ENCODE results near the gene ERMAP. TPM values are rescaled to one million over a fixed set of nuclear protein-coding genes. Genes with fewer than 3 reads are reported as not detected.

The ERMAP gene
- total and polyA plus RNA-seq, 2 experiments from 2014 or later, result 1.2 to 2.2 TPM

DNA sequence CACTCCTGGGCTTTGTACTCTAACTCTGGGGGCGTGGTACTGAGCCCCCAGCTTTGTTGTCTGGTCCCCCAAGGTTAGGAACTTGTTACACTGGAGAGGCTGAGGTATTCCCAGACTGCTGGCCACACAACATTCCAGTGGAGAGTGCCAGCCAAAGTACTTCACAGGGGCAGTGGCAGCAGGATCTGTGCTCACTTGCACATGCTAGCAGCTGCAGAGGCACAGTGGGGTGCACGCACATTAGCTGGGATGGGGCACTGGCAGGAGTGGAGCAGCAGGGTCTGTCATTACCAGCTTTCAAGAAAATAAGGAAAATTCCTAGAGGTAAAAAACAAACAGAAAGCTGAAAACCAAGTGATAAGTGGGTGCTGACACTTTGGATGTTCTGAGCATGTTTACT, 60.5 kb downstream of the ERMAP start (continued):
- TF ChIP-seq, protein P1, sequence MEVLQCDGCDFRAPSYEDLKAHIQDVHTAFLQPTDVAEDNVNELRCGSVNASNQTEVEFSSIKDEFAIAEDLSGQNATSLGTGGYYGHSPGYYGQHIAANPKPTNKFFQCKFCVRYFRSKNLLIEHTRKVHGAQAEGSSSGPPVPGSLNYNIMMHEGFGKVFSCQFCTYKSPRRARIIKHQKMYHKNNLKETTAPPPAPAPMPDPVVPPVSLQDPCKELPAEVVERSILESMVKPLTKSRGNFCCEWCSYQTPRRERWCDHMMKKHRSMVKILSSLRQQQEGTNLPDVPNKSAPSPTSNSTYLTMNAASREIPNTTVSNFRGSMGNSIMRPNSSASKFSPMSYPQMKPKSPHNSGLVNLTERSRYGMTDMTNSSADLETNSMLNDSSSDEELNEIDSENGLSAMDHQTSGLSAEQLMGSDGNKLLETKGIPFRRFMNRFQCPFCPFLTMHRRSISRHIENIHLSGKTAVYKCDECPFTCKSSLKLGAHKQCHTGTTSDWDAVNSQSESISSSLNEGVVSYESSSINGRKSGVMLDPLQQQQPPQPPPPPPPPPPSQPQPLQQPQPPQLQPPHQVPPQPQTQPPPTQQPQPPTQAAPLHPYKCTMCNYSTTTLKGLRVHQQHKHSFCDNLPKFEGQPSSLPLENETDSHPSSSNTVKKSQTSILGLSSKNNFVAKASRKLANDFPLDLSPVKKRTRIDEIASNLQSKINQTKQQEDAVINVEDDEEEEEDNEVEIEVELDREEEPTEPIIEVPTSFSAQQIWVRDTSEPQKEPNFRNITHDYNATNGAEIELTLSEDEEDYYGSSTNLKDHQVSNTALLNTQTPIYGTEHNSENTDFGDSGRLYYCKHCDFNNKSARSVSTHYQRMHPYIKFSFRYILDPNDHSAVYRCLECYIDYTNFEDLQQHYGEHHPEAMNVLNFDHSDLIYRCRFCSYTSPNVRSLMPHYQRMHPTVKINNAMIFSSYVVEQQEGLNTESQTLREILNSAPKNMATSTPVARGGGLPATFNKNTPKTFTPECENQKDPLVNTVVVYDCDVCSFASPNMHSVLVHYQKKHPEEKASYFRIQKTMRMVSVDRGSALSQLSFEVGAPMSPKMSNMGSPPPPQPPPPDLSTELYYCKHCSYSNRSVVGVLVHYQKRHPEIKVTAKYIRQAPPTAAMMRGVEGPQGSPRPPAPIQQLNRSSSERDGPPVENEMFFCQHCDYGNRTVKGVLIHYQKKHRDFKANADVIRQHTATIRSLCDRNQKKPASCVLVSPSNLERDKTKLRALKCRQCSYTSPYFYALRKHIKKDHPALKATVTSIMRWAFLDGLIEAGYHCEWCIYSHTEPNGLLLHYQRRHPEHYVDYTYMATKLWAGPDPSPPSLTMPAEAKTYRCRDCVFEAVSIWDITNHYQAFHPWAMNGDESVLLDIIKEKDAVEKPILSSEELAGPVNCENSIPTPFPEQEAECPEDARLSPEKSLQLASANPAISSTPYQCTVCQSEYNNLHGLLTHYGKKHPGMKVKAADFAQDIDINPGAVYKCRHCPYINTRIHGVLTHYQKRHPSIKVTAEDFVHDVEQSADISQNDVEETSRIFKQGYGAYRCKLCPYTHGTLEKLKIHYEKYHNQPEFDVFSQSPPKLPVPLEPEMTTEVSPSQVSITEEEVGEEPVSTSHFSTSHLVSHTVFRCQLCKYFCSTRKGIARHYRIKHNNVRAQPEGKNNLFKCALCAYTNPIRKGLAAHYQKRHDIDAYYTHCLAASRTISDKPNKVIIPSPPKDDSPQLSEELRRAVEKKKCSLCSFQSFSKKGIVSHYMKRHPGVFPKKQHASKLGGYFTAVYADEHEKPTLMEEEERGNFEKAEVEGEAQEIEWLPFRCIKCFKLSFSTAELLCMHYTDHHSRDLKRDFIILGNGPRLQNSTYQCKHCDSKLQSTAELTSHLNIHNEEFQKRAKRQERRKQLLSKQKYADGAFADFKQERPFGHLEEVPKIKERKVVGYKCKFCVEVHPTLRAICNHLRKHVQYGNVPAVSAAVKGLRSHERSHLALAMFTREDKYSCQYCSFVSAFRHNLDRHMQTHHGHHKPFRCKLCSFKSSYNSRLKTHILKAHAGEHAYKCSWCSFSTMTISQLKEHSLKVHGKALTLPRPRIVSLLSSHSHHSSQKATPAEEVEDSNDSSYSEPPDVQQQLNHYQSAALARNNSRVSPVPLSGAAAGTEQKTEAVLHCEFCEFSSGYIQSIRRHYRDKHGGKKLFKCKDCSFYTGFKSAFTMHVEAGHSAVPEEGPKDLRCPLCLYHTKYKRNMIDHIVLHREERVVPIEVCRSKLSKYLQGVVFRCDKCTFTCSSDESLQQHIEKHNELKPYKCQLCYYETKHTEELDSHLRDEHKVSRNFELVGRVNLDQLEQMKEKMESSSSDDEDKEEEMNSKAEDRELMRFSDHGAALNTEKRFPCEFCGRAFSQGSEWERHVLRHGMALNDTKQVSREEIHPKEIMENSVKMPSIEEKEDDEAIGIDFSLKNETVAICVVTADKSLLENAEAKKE (CRISPR knock-in tag; IDR thresholded peaks at IDR 0.05), result no peak
- TF ChIP-seq ETS1 (IDR thresholded peaks at IDR 0.05), result no peak

GRCh38 chr1:42880384-42880783, 63.5 kb downstream of the ERMAP start:
- Histone ChIP-seq H4K20me1 (replicated peaks; ENCODE audit: insufficient read depth) (no peaks in the 10 kb centered on the region), H2AFZ (no peak overlapping the region), H3K9me2 (ENCODE audit: insufficient read depth) (no peaks in the 10 kb centered on the region), H3K4me1 (ENCODE audit: insufficient read depth) (no peaks in the 10 kb centered on the region), H3K27me3 (ENCODE audit: insufficient read depth) (no peaks in the 10 kb centered on the region), H3K4me2 (no peak overlapping the region), H3K36me3 (ENCODE audit: insufficient read depth) (no peaks in the 10 kb centered on the region), H3F3A (replicated peaks; ENCODE audit: low read depth) (no peaks in the 10 kb centered on the region), H3K79me2 (replicated peaks; ENCODE audit: insufficient read depth) (no peaks in the 10 kb centered on the region), H3K4me3 (no peak overlapping the region), H3K27ac (ENCODE audit: low read depth) (no peak overlapping the region)
- Mint-ChIP-seq H3K27ac (no peak overlapping the region), H3K4me3 (no peak overlapping the region), H3K27me3 (ENCODE audit: insufficient read depth, low read depth, poor library complexity) (peaks cover 2% of the 10 kb centered on the region), H3K4me1 (peaks cover 9% of the 10 kb centered on the region; the same call in 2 of the 3 replicates), H3K9me3 (peaks cover 7% of the 10 kb centered on the region; the same call in 2 of the 3 replicates), H3K36me3 (ENCODE audit: low read depth) (no peaks in the 10 kb centered on the region)
- DNase-seq (ENCODE audit: low spot score) (no peak), ATAC-seq (no peak)
- TF ChIP-seq POLR2AphosphoS5 (IDR thresholded peaks at IDR 0.05; ENCODE audit: low read depth) (no peak), NANOG (IDR thresholded peaks at IDR 0.05; ENCODE audit: borderline replicate concordance) (no peak), ZNF114 (CRISPR knock-in tag; IDR thresholded peaks at IDR 0.05) (no peak), CTCF (conservative IDR thresholded peaks at IDR 0.05; ENCODE audit: low read depth in 2 of 2) (no peak), CREB1 (CRISPR knock-in tag; IDR thresholded peaks at IDR 0.05; ENCODE audit: low read depth) (no peak), ZNF331 (CRISPR knock-in tag; IDR thresholded peaks at IDR 0.05; ENCODE audit: low read depth) (no peak), STAT1 (IDR thresholded peaks at IDR 0.05; ENCODE audit: unreplicated experiment) (no peak)

Data from GM23338 (cell line).